A549 (cell line): ENCODE data around the gene FMR1NB.

Experiments
- CTCF ChIP-seq: fragments of >200 bp; sonication (Bioruptor Twin); formaldehyde crosslinking; IDR thresholded peaks from 3 replicates; pipeline ENCODE4 v1.5.1; 2016
- RARB ChIP-seq: fragments of 250-450 bp; sonication (Bioruptor Pico); IDR thresholded peaks from 2 replicates; pipeline ENCODE4 v1.8.0; 2021; ENCODE audit warnings: mild to moderate bottlenecking, moderate library complexity

DNA sequence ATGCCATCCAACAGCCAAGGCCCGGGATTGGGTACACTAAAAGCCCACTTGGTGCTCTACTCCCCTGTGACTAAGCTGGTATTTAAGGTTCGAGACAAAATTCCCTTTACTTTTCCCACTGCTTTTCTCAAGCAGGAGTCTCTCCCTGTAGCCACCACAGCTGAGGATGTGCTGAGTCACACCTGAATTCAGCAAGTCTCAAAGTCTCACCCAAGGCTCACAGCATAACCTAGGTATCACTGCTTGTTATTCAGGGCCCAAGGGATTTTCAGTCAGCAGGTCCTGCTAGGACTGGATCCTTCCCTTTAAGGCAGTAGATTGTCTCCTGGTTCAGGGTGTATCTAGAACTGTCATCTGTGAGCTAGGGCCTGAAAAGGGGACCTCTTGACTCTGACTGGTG is 39.2 kb downstream of the FMR1NB start:
- TF ChIP-seq CTCF (no peak), RARB (CRISPR knock-in tag) (no peak)
